ENCODE data around the gene RNF187.

RNF187 gene

DNA sequence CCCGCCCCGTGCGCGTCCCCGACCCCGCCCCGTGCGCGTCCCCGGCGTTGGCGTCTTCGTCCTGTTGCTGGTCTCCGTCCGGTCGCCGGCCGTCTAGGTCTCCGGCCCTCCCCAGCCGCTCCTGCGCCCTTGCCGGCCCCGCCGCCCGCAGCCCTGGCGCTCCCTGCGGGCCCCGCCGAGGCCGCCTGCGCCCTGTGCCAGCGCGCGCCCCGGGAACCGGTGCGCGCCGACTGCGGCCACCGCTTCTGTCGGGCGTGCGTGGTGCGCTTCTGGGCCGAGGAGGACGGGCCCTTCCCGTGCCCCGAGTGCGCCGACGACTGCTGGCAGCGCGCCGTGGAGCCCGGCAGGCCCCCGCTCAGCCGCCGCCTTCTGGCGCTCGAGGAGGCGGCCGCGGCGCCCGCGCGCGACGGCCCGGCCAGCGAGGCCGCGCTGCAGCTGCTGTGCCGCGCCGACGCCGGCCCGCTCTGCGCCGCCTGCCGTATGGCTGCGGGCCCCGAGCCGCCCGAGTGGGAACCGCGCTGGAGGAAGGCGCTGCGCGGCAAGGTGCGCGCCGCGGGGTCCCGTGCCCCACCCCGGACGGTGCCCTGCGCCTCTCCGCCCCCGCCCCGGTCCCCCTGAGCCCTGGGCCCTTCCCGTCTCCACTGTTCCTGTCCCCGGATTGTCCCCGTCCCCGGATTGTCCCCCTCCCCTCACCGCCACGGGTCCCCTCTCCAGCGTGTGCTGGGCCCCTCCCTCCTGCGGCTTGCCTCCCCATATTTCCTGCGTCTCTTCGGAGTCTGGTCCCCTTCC lies at the start of gene RNF187:
Gene RNF187, plus strand, starts transcription at position 47 of the 789 bp plus-strand sequence.
- DNase-seq, result peak; percentile 60

DNA sequence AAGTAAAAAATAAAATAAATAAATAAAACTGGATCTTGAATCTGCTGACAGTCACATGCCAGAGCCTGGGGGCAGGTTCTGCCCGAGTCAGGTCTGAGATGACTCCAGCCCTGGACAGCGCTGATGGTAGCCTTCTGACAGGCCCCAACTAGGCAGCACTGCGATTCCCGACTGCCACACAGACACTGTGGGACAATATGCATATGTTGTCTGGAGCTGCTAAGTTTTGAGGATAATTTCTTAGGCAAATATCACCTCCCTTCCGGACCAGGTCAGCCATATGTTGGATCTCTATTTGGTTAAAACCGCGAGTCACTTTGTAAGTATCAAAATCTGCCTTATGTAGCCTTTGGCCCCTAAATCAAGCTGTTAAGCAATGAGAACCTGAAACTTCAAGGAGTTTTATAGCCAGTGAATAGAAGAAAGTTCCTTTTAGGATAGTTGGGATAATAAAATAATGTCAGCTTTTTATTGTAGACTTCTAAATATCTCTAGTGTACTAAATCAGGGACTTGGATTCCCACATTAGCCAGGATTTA lies 49.7 kb upstream of the RNF187 start:
- DNase-seq, result no peak

DNA sequence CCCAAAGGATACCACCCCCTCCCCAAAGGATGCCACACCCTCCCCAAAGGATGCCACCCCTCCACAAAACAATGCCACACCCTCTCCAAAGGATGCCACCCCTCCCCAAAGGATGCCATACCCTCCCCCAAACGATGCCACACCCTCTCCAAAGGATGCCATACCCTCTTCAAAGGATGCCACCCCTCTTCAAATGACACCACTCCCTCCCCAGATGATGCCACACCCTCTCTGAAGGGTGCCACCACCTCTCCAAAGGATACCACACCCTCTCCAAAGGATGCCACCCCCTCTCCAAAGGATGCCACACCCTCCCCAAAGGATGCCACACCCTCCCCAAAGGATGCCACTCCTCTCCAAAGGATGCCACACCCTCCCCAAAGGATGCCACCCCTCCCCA lies 48.9 kb upstream of the RNF187 start:
- no peak for DNase-seq

DNA sequence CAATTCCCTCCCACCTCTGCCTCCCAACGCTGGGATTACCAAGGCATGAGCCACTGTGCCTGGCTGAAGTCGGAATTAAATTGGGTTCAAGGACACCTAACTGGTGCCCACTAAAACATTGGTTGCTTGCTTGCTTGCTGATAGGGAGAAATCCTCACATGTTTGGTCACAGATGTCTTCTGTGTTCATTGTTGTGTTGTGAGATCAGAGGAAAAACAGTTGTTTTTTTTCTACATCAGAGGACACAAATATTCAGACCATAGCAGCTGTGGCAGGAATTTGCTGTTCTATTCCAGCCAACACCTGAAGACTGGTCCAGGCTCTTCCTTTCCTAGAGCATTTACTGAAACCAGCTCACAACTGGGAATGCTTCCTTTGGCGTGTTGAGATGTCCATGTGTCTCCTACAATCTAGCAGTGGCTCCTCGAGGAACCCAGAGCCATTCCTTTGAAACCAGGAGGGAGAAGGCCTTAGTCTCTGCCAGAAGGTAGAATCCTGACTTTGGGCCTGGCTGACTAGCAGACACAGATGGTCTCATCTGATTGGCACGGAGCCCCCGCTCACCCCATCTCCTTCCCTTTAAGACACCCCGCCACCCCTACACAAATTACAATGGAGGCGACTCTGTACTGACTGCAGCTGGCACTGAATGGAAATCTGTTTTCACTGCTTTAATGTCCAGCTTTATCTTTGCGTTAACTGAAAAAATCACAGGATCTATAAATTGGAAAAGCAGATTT lies 46.3 kb upstream of the RNF187 start:
- no peak for DNase-seq

DNA sequence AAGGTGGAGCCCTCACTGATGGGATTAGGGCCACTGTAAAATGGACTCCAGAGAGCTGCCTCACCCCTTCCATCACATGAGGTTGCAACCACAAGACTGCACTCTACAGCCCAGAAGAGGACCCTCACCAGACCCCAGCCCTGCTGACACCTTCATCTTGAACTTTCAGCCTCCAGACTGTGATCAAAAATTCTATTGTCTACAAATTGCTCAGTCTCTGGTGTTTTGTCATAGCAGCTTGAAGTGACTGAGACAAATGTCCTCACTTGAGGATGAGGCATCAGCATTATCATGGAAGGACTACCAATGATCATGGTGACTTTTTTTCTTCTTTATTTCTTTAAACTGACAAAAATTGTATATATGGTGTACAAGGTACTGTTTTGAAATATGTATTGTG lies 43.8 kb upstream of the RNF187 start:
- DNase-seq, result no peak

DNA sequence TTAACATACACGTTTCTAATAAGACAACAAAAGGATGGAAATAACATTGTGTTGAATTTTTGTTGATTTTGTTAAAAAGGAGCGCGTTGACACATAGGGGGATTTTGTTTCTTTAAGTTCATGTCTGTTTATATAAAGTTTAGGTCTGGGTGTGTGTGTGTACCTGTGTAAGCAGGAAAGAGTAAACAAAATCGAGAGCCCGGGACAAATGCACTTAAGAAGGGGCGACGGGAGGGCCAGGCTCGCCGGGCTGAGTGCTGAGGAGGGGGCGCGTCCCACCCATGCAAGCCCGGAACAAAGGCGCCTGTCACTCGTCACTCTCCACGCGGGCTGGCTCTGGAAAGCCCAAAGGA lies 41.7 kb upstream of the RNF187 start:
- no peak for DNase-seq

DNA sequence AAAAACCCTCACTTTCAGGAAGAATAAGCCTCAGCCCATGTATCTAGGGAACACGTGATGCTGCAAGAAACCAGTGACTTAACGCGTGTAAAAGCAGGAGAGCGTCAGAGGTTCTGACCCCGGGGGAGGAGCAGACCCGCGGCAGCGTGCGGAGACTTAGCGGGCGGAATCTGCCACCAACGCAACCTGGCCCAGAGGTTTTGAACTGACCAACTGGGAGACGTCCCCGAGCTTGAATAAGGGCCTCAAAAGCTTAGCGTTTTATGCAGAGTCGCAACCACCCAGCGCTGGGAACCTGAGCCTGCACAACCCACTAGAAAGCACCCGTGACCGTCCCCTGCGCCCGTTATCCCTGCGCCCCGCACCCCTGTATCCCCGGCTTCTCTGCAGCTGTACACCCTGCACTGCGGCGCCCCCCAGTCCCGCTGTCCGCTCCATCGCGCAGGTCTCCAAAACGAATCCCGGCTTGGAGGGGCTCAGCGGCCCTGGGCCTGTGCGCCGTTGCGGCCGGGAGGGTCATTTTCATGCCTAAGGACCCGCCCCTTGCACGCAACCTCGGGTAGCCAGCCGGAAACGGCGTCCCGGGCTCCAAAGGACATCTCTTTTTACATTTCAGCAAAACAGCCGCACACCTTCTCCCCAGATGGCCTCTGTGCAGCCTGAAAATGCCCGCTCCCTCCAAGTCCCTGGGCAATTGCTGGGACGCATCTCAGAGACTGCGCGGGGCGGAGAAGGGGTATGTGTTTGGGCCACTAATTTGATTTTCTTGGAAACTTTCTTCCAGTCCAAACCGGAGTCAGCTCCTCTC lies 41.1 kb upstream of the RNF187 start:
- DNase-seq, result no peak

DNA sequence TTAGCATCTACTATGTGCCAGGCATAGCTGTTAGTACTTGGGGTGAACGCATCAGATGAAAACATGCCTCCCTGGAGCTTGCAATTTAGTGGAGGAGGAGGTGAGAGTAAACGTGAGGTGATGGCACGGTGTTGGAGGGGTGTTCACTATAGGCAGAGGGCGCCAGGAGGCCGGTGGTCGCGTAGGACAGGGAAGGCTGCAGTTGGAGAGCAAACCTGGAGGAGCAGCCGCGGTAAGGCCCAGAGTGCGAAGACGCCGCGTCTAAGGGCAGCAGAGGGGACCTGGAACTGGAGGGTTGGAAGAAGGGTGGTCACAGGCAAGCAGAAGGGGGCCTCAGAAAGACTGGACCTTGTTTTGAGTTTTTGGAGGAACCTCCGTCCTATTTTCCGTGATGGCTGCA lies 40.3 kb upstream of the RNF187 start:
- DNase-seq, result no peak

DNA sequence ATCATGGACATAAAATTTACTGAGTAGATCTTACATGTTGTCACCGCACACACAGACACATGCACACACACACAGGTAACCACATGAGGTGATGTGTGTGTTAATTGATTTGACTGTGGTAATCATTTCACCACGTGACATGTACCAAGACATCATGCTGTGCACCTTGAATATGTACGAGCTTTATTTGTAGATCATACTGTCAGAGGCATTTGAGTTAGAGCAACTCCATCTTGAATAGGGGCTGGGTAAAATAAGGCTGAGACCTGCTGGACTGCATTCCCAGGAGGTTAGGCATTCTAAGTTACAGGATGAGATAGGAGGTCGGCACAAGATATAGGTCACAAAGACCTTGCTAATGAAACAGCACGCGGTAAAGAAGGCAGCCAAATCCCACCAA lies 38.8 kb upstream of the RNF187 start:
- no peak for DNase-seq

DNA sequence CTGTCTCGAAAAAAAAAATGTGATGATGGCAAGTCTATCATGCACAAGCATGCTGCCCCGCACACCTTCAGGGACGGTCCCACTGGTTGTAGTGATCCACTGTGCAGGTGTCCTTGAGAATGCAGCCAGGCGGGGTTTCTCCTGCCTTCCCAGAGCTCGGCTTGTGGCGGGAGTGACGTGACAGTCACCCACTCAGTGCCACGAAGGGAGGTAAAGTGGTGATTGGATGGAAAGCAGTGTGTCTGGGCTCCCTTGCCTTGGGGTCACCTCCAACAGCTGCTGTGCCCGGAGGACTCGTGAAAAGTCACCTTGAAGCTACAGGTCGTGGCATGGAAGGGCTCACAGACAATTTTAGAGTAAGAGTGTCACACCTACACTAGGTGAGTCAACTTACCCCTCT lies 37.0 kb upstream of the RNF187 start:
- DNase-seq, result no peak

DNA sequence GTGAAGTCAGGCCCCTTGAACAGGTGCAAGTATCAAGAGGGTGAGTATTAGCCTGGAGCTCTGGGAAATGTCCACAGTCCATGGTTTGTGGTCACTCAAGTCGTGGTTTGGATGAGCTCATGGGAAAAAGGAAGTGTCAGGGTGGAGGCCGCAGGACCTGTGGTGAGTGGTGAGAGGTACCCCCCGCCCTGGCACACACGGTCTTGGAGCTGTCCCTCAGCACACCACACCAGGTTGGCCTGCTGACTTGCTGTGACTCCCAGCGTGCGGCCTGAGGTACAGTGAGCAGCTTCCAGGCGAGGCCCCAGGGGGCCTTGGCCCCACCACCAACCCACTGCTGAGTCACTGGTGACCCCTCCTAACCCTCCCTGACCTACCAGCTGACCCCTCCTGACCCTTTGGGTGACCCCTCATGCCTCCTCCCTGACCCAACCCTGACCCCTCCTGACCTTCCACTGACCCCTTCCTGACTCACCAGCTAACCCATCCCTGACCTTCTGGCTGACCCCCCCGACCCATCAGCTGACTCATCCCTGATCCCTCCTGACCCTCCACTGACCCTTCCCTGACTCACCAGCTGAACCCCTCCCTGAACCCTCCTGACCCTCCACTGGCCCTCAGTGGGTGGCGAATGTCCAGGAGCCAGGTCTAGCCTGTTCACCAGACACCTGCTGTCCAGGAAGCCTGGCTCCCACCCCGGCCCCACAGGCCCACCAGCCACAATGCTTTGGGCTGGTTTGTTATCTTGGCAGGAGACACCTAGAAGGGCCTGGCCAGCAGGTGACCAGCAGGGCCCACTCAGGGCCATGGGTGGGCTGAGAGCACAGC lies 34.8 kb upstream of the RNF187 start:
- DNase-seq, result peak; percentile 24

DNA sequence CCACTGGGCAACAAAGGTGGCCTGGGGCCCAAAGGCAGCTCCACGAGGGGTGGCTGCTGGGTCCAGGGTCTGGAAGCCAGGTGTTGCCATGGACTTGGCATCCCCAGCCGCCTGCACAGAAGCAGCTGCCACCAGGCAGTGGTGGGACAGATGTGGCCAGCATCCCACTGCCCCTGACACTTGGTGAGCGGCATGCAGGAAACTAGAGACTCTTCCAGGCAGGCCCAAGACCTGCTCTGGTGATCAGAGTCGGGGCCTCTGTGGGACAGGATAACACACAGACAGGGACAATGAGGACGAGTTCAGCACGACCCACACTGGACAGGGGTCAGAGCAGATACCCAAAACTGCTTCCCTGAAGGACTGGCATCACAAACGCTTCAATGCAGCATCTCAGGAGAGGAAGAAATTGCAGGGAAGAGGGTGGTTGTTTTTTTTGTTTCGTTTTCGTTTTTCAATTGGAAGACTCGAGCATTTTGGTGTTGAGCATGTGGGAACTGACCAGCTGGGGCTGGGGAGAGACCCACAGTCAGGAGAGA lies 34.1 kb upstream of the RNF187 start:
- no peak for DNase-seq

DNA sequence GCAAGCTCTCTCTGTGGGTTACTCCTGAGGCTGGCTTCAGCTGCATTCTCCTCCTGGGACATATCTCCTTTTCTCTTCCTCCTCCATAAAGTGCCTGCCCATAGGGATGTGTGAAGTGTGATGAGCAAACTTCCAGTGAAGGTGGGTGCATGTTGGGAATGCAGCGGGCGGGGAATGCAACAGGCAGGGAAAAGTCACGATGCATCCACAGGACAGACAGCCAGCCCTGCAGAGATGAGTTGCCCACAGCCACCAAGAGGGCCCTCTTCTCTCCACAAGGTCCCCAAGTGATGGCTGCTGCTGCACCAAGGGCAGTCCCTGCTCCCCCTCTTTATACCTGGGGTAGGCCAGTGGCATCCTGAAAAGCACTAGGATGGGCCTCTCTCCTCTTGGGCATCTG lies 33.6 kb upstream of the RNF187 start:
- no peak for DNase-seq

DNA sequence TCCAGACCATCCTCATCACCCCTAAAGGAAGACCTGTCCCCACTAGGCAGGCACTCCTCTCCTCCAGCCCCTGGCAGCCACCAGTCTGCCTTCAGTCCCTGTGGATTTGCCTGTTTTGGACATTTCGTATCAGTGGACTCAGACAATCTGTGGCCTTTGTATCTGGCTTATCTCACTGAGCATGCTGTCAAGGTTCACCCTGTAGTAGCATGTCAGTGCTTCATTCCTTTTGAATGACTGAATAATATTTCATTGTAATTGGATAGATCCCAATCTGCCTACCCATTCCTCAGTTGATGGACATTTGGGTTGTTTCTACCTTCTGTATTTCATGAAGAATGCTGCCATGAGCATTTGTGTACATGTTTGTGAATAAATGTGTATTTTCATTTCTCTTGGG lies 32.9 kb upstream of the RNF187 start:
- no peak for DNase-seq

DNA sequence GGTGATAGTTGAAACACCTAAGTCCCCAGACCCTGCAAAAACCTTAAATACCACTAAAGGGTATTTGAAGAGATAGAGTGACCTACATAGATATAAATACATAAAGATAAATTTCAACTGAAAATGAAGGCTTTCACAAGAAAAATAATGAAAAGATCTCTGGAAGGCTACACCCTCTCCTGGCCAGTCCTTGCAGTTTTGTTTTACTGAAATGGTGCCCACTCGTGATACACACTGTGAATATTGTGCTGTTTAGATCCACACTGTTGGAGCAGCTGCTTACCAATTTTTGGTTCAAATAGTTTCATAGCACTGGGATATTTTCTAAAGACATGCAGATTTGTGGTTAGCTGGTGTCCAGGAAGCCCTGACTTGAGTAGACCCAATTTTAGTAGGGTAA lies 31.5 kb upstream of the RNF187 start:
- DNase-seq, result no peak

DNA sequence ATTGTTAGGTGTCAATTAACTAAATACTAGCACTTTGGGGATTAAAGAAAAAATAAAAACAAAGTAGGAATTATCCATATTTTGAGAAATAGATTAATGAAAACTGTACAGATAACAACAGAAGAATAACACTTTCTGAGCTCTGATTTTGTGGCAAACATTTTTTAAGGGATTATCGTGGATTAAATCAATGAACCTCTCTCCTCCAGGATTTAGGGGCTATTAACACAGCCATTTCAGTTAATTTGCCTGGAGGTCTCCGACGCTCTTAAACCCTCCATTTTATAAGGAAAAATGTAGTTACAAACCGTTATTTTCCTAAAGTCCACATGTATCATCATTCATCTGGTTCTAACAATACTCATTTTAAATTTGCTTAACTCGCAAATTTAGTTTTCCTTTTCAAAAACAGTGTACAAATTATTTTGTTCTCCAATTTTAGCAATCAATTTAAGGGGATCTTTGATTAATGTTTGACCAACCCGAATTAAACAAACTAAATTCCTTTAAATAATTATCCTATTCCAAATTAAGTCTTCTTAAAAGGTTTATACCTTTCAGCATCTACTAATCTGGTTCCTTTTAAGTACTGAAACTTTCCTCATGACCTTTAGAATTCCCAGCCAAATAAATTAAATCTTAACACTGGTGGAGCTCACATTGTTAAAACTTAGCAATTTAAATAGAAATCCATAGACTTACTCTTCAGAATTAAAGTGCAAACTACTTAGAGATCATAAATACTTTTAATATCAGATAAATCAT lies 30.7 kb upstream of the RNF187 start:
- DNase-seq, result no peak

DNA sequence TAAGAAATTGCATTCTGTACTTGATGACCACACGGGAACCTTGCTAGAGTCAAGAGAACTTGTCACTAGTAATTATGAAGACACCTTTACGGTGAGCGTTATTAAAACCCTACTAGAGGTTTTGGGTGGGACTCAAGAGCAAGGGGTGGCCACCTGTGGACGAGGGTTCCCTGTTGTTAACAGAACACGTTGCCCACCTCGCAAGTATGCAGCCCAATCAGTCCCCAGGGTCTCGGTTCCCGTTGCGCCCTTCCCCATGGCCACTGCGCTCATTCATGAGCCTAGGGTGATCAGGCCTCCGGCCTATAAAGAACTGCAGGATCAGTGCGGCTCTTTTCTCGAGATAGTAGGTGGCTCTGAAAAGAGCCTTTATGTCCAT lies 30.2 kb upstream of the RNF187 start:
- DNase-seq, result no peak

DNA sequence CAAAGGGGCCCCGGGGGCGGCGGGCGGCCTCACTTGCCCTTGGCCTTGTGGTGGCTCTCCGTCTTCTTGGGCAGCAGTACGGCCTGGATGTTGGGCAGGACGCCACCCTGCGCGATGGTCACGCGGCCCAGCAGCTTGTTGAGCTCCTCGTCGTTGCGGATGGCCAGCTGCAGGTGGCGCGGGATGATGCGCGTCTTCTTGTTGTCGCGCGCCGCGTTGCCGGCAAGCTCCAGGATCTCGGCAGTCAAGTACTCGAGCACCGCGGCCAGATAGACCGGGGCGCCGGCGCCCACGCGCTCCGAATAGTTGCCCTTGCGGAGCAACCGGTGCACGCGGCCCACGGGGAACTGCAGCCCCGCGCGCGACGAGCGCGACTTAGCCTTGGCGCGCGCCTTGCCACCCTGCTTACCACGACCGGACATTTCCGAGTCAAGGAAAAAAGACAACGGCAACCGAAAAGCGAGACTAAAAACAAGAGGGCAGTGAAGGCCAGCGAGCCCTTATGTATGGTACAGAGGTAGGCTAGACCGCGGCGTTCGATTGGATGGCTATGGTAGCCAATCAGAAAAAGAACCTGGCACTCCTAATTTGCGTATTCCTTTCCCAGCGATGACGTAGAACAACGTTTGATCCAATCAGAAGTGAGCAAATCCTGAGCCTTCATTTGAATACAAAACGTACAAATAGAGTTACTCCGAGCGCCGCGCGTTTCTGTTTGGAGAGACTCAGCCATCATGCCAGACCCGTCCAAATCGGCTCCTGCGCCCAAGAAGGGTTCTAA lies 29.6 kb upstream of the RNF187 start:
- DNase-seq, result peak; percentile 90

DNA sequence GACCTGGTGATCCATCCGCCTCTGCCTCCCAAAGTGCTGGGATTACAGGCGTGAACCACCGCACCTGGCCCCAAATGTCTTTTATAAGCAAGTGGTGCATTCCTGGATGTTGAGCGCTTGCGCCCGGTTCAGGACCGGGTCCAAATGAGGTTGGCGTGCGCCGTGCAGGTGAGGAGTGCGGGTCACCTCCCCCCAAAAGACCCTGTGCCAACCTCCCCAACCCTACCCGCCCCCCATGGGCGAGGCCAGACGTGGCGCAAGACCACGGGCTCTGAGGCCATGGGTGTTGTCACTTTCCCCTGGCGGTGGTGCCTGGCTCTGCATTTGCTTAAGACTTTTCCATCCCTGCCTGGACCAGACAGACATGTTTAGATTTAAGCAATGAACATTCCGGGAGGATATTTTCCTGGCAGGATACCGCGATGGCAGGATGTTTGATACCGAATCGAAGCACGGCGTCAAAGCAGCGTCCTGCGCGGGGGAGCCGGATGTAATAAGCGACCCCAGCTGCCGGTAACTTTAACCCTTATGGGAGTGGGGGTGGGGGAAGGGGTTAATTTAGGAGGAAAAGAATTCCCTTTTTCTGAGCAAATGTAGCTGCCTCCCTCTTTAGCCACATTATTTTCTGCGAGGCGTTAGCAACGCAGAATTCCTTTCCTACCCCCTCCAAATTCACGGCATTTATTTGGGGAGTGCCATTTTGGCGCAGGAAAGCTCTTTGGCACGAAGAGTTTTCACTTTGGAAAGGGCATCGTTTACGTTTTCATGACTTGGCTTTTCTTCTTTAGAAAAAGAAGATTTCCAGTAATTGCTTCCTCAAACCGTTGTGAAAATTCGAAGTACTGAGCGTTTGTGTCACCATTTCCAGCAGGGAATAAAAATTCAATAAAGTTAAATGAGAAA lies 27.8 kb upstream of the RNF187 start:
- DNase-seq, result peak; percentile 36

DNA sequence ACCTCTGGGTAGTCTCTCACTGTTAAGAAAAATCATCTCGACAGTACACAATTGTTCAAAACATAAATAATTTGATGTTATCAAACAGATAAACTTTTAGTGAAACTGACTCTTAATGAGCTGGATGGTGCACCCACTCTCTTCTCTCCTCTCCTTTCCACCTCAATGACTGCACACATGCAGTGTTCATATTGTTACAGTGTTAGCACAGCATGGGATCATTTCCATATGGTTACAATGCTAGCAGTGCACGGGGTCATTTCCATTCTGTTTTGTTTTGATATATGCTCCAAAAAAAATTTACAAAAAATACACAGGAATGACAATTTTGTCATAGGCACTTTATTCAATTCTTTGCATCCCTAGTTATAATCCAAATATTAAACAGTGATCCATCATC lies 26.4 kb upstream of the RNF187 start:
- DNase-seq, result no peak

Data from CD4-positive, alpha-beta T cell treated with Interferon gamma for 1 hour (primary cell).